DMS153 (cell line): ENCODE measurements around the gene MICALL1.

ENCODE experiments used
- DNase-seq: peaks from one replicate; lab custom pipeline; 2025; lab: John Stamatoyannopoulos, UW

Gene MICALL1

GRCh38 chr22:37904572-37905533, 1.2 kb upstream of the MICALL1 start:
- no peak for DNase-seq

DNA sequence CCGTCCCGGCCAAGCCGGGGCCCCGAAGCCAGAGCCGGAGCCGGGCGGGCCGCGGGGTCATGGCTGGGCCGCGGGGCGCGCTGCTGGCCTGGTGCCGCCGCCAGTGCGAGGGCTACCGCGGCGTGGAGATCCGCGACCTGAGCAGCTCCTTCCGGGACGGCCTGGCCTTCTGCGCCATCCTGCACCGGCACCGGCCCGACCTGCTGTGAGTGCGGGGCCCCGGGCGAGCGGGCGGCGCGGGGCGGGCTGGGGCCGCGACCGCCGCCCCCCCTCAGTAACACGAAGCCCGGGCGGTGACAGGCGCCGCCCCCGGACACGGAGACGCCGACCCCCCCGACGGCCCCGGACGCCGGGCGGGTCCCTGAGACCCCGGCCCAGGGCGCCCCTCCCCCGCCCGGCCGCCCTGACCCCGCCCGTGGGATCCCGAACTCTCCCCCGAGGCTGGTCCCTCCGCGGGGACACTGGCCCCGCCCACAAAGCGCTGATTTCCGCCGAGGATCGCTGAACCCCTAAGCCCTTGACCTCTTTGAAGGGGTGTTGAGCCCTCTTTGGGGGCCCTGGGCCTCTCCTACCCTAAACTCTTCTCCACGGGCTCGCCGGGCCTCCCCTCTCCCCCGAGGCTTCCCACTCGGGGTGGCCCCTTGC, 389 bp downstream of the MICALL1 start:
- DNase-seq = no peak

DNA sequence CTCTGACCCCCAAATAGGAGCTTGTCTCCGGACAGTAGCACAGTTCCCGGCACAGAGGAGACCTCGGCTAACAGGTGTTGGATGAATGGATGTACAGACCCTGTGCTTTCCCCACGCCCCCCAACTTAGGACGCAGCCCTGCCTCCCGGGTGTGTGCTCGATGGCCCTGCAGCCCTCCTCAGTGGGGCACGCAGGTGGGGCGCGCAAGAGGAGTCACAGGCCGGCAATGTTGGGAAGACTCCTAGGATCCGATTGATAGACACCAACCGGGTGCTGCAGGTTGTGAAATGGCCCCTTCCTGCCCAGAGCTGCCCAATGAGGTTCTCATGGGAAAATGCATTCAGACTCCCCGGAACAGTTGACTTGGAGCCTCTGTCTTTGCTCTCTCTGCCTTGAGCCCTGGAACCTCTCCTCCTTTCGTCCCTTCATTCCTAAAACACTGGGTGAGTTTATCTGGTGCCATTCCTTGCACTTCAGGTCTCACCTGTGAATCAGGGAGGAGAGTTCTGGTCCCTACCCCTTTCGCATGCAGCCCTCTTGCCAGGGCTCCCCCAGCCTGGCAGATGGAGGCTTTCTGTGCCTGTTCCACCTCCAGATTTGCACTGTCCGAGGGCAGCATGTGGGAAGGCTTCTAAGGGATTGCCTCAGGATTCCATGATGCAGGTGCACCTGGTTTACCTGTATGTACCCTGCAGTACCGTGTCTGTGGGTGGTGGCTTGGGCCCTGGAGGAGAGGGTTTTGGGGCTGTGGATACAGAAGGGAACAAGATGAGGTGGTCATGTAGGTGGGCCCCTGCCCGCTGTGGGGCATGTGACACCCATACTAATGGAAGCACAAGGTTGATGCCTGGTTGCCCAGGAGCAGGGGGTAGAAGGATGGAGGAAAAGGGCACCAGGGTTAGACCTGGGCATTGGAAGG, 1.2 kb downstream of the MICALL1 start:
- no peak for DNase-seq

DNA sequence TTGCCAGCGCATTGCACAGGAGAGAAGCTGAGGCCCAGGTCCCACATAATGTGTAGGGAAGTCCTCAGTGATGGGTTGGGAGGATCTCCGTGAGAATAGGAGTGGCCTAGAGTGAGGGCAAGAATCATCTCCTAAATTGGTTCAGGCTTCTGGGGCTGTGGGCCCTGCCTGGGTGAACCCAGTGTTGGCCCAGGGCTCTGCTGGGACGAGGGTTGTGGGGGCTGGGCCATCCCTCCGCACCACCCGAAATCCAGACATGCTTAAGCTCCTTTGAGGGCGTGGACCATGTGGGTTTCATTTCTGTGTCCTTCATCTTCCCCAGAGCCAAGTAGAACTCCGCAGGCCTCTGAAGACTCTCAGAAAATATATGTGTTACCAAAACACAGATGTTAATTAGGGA, 3.7 kb downstream of the MICALL1 start:
- no peak for DNase-seq

DNA sequence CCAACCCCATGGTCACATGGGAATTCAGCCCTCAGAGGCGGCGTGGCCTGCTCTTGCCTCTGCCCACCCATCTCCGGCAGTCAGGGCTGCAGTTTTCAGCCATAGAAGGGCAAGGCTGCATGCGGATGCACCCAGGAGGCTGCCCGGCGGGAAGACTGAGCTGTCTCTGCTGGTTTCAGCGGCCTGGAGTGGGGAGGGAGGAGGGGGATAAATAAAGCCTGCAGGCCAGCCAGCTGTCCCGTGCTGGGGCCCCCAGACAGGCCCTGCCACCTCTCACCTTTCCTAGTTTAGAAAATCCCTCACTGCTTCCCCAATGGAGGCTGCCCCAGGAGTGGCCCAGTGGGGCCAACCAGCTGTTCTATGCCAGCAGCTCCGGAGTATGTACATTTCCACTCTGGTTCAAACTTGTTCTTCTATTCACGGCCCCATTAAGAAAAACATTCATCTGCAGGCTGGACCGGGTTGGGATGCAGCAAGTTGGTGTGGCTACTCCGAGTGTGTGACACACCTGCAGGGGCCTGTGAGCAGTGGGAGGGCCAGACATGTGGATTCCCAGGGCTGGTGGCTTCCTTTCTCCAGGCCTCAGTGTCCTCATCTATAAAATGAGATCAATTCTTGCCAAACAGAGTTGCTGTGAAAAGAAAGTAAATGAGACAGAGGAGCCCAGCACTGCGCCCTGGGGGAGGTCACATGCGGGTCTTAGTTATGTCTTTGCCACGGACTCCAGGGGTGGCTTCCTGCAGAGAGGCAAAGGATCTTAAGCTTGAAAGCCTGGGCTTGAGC, 5.0 kb downstream of the MICALL1 start:
- no peak for DNase-seq

- DNase-seq = no peak
Observed at GRCh38 chr22:37911697-37912096, 5.6 kb downstream of the MICALL1 start.

DNA sequence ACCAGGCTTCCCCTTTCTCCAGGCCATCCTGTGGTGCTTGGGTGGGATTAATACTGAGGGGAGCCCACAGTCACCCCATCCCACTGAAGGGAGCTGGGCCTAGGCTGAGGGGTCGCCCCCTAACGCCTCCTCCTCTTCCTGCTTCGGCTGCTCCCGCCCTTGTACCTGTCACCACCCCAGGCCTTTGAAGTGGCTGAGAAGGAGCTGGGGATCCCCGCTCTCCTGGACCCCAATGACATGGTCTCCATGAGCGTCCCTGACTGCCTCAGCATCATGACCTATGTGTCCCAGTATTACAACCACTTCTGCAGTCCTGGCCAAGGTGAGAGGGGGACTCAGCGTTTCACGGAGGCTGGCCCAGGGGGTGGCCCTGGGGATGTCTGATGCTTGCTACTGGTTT, 6.1 kb downstream of the MICALL1 start:
- DNase-seq = no peak

DNA sequence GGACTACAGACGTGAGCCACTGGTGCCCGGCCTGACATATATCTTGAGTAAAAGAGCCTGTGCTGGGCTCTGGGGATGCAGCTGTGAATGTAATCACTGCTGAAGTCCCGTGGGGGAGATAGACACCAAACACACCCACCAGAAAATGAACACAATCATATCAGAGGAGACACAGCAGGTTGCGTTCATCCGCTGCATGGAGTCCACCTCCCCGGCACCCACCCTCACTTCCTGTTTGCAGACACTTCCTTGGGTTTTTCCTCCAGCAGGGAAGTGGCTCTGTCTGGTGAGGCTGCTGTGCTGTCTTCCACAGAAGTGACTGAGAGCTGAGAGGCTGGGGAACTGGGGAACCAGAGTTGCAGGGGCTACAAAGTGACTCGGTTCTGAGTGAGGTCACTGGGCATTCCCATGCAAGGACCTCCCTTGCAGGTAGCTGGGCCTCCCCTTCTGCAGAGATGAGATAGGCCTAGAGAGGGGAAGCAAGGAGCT, 7.2 kb downstream of the MICALL1 start:
- DNase-seq = no peak

DNA sequence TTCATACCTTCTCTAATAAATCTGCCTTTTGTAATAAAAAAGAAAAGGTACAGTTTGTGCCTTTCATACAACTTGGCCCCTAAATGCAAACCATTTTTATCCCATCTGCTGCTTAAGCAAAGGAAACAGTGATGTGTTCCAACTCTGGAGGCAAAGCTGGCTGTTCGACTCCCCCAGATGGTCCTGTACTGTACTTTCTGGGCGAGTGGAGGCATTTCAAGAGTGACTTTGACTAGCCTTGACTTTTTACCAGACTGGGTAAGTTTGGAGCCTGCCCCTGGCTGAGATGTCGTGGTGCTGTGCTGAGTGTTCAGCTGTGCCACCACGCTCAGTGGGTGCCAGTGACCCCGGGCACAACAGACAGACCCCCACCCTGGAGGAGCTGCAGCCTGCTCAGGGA, 10.2 kb downstream of the MICALL1 start:
- DNase-seq = no peak

DNA sequence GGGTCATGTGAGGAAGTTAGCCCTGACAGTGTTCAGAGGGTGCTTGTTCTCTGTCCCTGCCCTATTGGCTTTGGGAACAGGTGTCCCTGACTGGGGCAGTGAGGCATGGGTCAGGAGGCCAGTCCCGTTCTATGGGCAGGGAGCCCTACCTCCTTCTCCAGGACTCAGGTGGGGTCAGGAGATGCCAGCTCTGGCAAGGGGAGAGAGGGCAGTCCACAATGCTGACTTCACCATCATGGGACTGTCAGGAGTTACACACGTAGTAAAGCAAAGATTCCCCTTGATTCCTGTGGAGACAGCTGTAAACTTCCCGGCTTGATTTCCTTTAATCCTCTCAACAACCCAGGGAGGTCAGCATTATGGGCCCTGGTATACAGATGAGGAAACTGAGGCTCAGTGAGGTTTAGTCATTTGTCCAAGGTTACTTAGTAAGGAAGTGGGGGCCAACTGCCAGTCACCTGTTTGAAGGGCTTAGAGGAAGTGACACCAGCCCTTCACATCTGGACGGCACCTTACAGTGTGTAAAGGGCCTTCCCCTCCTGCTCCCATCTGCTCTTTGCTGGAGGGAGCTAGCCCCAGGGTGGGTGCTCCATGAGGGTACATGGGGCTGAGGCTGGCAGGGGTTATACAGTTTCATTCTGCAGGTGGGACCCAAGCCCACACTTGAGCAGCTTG, 11.9 kb downstream of the MICALL1 start:
- no peak for DNase-seq

DNA sequence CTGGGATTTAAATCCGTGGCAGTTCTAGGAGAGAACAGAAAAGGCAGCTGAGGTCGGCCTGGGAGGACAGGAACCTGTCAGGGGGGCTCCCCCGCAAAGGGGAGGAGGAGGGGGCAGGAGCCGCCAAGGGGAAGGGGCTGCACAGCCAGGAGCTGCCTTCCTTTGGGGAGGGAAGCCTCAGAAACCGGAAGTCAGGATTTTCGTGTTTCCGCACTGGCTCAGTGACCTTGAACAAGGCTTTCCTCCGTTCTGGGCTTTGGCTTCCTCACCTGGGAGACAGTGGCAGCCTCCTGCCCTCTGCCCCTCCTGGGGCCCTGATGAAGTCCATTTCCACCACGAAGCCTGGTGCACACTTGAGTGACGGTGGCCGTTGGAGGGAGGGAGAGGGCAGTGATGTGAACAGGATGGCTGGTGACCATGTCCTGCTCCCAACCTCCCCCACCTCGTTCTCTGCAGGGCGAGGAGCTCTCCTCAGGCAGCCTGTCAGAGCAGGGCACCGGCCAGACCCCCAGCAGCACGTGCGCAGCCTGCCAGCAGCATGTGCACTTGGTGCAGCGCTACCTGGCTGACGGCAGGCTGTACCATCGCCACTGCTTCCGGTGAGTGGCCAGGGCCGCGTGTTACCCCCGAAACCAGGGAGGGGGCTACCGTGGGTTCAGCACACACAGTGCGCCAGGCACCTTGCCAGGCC, 12.6 kb downstream of the MICALL1 start:
- no peak for DNase-seq

DNA sequence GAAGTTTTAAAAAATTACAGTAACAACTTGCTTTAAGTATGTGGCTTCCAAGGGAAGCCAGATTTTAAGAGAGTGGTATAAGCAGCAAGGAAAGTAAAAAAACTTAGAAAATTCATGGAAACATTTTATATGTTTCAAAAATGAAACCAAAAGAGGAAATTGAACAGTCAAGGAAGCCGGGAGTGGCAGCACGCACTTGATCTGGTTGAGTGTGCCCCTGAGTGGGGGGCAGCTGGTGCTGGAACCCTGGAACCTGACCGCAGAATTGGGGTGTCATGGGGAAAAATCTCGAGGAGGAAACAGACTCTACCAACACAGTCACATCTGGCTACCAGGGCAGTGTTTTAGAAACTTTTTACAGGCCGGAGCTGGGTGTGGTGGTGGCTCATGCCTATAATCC, 14.0 kb downstream of the MICALL1 start:
- no peak for DNase-seq

- no peak for DNase-seq
Observed at GRCh38 chr22:37922191-37922590, 16.1 kb downstream of the MICALL1 start.

DNA sequence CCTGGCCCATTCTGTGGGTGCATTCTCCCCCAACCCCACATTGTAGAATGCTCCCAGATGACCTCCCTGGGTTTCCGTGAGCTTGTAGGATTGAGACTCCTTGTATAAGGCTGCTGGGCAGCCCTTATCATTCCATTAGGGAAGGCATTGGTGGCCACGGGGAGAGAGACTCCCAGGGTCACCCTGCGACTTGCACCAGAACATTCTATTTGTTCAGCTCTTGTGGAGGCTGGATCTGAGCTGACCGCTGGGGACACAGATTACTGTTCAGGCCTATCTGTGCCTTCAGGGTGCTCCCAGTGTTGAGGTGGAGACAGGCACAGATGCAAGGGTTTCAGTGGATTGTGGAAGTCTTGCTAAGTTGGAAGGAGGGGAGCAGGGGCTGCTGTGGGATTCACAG, 17.8 kb downstream of the MICALL1 start:
- DNase-seq = no peak

GRCh38 chr22:37924386-37925065, 18.4 kb downstream of the MICALL1 start:
- no peak for DNase-seq

DNA sequence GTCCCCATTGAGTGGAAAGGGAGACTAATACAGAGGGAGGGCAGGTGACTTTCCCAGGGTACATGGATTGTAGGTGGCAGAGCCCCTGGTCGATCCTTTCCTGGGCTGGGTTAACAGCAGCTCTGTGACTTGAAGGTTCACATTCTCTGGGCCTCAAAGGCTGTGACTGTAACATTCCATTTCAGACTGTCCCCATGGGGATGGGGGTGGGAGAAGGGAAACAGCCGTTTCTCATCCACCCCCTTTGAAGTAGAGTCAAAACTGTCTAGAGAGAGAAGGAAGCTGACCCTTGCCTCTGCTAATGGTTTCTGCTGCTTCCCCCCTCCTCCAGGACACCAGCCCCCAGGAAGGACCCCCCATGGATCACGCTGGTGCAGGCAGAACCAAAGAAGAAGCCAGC, 19.2 kb downstream of the MICALL1 start:
- no peak for DNase-seq

- DNase-seq = no peak
Observed at GRCh38 chr22:37925767-37926166, 19.7 kb downstream of the MICALL1 start.

GRCh38 chr22:37926358-37926757, 20.3 kb downstream of the MICALL1 start:
- no peak for DNase-seq

DNA sequence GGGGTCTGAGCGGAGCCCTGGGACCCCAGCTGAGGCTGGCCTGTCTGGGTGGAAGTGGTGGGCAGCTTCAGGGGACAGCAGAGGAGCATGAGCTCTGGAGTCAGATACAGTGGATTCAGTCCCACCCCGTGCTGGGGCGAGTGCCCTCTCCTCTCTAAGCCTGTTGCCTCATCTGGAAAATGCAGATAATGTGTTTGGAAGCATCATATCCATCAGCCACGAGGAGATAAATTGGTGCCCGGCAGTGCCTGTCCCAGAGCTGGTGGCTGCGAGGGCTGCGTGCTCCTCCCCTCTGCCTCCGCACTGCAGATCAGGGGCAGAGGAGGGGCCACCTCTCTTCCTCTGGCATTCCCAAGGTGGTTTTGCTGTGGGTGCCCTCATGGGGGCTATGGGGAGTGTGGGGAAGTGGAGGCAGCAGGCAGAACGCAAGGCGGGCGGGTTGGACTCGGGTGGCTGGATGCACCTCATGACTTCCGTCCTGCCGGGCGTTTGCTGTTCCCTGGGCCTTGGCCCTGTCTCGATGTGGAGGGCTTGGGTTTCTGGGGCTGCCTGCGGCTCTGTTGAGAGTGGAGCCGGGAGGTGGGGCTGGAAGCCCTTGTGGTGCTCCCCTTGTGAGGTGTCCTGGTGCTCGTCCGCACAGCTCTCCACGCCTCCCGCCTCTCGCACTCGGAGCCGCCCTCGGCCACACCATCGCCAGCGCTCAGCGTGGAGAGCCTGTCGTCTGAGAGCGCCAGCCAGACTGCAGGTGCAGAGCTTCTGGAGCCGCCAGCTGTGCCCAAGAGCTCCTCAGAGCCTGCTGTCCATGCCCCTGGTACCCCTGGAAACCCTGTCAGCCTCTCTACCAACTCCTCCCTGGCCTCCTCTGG, 20.9 kb downstream of the MICALL1 start:
- no peak for DNase-seq
